Putamen (tissue), 1 donor: Measurements from ENCODE around the gene KLHDC2.
"Not testable (repeated sequence)": the region's sequence is repeated elsewhere in the genome, so short reads cannot be mapped to it uniquely, and the experiment has no call there.

ENCODE experiments used
- DNase-seq: peaks from one replicate; pipeline ENCODE4 v3.0.0-alpha.2; 2016; ENCODE audit warnings: low spot score

The KLHDC2 gene

DNA sequence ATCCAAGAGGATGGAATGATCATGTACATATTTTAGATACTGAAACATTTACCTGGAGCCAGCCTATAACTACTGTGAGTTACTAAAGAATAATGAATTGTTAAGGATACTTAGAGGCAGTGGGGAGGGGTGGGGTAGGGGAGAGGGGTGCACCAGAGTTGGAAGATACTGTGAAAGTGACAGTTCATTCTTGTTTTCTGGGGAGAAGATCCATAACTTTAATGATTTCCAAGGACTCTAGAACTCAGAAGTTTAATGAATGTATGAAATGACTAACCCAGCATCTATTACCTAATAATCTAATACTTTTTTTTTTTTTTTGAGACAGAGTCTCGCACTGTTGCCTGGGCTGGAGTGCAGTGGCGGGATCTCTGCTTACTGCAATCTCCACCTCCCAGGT, 10.5 kb downstream of the KLHDC2 start:
- no peak for DNase-seq

DNA sequence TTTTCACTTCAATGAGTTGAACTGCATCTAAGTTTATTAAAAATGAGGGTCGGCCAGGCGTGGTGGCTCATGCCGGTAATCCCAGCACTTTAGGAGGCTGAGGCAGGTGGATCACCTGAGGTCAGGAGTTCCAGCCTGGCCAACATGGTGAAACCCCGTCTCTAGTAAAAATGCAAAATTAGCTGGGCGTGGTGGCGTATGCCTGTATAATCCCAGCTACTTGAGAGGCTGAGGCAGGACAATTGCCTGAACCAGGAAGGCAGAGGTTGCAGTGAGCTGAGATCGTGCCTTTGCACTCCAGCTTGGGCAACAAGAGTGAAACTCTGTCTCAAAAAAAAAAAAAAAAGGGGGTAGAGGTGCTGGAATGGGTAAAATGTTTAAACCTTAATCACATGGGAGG, 13.1 kb downstream of the KLHDC2 start:
- DNase-seq: not testable (repeated sequence)

DNA sequence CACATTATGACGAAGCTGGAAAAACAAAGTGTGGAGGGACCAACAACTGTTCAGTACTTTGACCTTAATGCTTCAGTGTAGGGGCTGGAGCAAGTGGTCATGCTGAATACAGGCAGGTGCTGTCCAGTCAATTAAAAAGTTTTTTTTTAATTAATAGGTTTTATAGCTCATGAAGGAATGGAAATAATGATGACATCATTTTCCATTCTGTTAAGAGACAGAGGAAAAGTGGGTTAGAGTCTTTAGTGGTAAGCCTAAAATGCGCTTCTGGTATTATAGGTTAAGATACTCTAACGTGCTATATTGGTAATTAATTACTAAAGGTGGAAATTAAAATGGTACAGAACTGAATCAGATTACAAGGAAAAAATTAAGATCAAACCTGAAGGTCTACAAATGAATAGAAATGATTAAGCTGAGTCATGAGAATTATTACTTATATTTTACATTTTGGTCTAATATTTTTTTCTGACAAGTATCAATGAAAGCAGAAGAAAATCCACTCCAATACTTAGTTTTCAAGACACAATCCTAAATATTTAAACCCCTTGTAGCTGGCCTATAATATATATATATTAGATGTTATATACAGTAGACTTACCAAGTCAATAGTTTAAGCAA, 15.6 kb downstream of the KLHDC2 start:
- DNase-seq: no peak

DNA sequence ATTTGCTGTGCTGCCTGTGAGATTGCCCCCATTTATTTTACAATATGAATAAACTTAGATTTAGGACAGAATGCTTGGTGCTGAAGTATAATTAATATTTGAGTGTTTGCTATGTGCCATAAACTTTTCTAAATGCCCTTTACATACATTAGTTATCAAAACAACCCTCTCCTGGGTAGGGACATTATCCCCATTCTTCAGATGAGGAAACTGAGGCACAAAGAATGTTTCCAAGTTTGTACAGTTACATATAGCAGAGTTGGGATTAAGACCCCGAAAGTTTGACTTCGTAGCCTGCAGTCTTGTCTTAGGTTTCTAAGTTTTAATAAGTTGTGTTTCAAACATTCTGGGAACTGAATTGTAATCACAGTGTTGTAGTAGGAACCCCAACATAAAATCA, 18.4 kb downstream of the KLHDC2 start:
- DNase-seq: no peak

DNA sequence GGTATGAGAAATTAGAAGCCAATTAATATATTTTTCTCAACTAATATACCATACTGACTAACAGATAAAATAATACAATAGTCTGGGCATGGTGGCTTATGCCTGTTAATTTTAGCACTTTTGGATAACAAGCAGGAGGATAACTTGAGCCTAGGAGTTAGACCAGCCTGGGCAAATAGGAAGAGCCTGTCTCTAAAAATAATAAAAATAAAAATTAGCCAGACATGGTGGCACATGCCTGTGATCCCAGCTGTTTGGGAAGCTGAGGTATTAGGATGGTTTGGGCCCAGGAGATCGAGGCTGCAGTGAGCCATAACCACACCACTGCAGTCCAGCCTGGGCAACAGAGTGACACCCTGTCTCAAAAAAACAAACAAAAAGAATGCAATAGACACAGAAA, 24.7 kb downstream of the KLHDC2 start:
- no peak for DNase-seq

DNA sequence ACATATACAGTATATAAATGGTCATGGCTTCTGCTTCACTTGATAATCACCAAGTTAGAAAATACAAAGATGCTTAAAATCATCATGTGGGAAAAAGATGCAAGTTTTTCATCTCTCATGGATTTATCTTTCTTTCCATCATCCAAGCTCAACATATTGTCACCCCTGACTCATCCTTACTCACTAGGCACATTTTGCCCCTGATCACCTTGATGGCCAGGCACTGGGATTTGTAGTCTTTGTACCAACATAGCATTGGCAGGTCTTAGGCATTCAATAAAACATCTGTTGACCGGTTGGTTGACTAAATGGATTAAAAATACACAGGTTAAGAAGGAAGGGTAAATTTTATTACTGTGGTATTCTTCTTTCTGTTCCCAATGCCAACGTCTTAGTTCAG, 28.1 kb downstream of the KLHDC2 start:
- no peak for DNase-seq

DNA sequence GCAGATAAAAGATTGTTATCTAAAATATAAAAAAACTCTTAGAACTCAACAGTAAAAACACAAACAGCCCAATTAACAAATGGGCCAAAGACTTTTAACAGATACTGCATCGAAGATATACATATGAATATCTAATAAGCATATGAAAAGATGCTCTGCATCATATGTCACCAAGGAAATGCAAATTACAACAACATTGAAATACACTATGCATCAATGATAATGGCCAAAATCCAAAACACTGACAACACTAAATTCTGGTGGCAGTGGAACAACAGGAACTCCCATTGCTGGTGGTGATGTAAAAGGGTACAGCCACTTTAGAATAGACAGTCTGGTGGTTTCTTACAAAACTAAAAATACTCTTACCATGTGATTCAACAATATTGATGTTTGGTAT, 40.8 kb downstream of the KLHDC2 start:
- no peak for DNase-seq

DNA sequence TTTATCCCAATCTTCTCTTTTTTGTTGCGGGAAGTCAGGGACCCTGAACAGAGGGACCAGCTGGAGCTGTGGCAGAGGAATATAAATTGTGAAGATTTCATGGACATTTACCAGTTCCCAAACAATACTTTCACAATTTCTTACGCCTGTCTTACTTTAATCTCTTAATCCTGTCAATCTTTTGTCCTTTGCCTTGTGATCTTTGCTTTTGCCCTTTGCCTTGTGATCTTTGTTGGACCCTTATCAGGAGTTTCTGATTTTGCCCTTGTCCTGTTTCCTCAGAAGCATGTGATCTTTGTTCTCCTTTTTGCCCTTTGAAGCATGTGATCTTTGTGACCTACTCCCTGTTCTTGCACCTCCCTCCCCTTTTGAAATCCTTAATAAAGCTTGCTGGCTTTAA, 48.2 kb downstream of the KLHDC2 start:
- not testable (repeated sequence) for DNase-seq

DNA sequence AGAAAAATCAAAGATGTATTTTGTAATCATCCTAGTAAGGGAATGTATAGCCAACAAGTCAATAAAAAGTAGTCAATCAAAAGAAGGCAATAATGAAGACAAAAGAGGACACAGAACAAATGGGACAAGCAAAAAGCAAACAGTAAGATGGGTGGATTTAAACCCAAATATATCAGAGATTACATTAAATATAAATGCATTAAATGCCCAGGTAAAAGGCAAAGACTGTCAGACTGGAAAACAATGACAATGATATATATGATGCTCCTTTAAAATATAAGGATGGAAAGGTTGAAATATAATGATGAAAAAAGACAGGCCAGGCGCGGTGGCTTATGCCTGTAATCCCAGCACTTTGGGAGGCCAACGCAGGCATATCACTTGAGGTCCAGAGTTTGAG, 48.9 kb downstream of the KLHDC2 start:
- no peak for DNase-seq

DNA sequence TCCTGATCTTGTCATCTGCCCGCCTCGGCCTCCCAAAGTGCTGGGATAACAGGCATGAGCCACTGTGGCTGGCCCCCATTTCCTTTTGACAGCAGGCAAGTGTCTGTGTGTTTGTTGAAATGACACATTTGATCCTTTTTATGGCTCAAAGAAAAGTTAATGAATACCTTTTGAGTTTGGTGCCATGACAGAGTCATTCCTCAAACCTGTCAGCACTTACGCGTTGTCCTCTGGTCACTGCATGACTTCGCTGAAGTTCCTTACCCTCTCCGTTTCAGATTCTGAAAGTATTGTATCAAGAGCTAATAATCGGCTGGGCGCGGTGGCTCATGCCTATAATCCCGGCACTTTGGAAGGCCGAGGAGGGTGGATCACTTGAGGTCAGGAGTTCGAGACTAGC, 52.2 kb downstream of the KLHDC2 start:
- DNase-seq: no peak

DNA sequence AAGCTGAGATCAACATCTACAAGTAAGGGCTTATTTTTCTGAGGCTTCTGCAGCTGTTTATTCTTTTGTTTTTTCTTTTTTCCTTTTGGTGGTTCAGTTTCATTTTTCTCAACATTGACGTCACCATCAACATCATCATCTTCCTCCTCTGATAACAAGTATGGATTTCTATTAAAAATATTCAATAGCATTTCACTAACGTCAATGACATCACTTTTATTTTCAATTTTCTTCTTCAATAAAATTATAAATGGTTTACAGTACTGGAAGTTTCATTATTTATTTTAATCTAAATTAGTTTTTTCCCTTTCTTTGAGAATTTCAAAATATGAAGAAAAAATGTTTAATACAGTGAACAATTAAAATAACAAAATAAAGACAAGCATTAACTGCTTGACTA, 60.7 kb downstream of the KLHDC2 start:
- no peak for DNase-seq
